Epithelial cell of esophagus (primary cell): Measurements from ENCODE around the gene ACP6.

Experiments
- DNase-seq: peaks from one replicate; pipeline ENCODE4 v3.0.0; 2010; ENCODE audit warnings: low read depth
- H3K4me3 ChIP-seq: 2 replicates; pipeline ENCODE4 v1.5.1; 2011; ENCODE audit warnings: mild to moderate bottlenecking, low read length, control low read depth
- CTCF ChIP-seq: IDR thresholded peaks from 2 replicates; pipeline ENCODE4 v1.5.1; 2011; ENCODE audit warnings: low read depth, mild to moderate bottlenecking, low read length, control low read depth, inconsistent platforms; ENCODE audit not compliant: insufficient read depth; ENCODE audit errors: missing control alignments

ACP6 gene

GRCh38 chr1:147673406-147673805, 3.1 kb upstream of the ACP6 start:
- no peak for TF ChIP-seq CTCF
- no peak overlapping the region for H3K4me3 ChIP-seq
- no peak for DNase-seq

- peak; percentile 78 for DNase-seq
- H3K4me3 ChIP-seq, result peak overlapping the region; percentile 78
- peak; percentile 12 for TF ChIP-seq CTCF
Measured at GRCh38 chr1:147669469-147670318, 630 bp downstream of the ACP6 start.

GRCh38 chr1:147665521-147665920, 4.8 kb downstream of the ACP6 start:
- H3K4me3 ChIP-seq, result no peak overlapping the region
- peak; percentile 36 for TF ChIP-seq CTCF
- DNase-seq, result no peak

- no peak overlapping the region for H3K4me3 ChIP-seq
- DNase-seq, result no peak
- TF ChIP-seq CTCF, result no peak
Measured at GRCh38 chr1:147664206-147664605, 6.1 kb downstream of the ACP6 start.

GRCh38 chr1:147654511-147654910, 15.8 kb downstream of the ACP6 start:
- DNase-seq, result no peak
- no peak overlapping the region for H3K4me3 ChIP-seq
- no peak for TF ChIP-seq CTCF

GRCh38 chr1:147652306-147652705, 18.0 kb downstream of the ACP6 start:
- no peak for DNase-seq
- TF ChIP-seq CTCF, result no peak
- H3K4me3 ChIP-seq, result no peak overlapping the region

- no peak for TF ChIP-seq CTCF
- H3K4me3 ChIP-seq, result no peak overlapping the region
- DNase-seq, result no peak
Measured at GRCh38 chr1:147651466-147651865, 18.9 kb downstream of the ACP6 start.
